Activated CD8-positive, alpha-beta memory T cell treated with anti-CD3 and anti-CD28 coated beads for 4 hours (primary cell): ENCODE measurements around the gene CTDP1.
"Not testable (repeated sequence)": the region's sequence is repeated elsewhere in the genome, so short reads cannot be mapped to it uniquely, and the experiment has no call there.

ENCODE experiments used
- DNase-seq, 2 donors: peaks; one replicate each; pipeline ENCODE4 v3.0.0-alpha.2; 2020; ENCODE audit warnings: low read depth in 2 of 2

CTDP1 gene

DNA sequence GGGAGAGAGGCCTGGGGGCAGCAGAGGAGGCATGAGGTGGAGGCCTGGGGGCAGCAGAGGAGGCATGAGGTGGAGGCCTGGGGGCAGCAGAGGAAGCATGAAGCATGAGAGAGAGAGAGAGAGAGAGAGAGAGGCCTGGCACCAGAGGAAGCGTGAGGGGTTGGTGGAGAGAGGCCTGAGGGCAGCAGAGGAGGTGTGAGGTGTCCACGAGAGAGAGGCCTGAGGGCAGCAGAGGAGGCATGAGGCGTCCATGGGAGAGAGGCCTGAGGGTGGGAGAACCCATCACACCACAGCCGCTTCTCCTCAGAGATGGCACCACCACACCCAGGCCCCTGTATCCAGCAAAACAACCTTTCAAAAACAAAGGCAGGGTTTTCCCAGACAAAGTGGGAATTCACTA, 62.5 kb downstream of the CTDP1 start:
- no peak for DNase-seq

DNA sequence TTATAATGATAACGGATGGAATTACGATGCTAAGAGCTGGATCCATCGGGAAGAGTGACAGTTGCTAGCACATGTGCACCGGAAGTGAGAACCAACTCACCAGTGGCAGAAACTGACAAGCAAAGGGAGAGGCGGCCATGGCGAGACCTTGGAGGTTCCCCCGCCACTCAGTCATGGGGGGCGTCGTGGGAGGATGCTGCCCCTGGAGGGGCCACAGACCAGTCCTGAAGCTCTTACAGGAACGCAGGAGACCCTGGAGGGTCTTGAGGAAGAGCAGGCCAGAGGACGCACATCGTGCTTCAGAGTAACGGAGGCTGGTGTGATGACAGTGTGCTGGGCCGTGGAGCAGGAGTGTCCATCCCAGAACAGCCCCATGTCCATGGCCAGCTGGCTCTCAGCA, 65.0 kb downstream of the CTDP1 start:
- no peak for DNase-seq

DNA sequence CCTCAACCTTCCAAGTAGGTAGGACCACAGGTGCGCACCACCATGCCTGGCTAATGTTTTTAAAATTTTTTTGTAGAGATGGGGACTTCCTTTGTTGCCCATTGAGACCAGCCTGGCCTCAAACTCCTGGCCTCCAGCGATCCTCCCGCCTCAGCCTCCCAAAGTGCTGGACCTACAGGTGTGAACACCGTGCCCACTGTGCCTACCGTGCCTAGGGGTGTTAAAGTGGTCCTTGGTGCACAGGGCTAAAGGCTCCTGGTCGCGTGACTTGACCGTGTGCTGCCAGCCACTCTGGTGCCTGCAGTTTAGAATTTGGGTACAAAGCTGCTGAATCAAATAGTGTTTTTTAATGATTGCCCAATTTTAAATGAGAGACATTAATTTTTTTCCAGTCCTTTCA, 67.1 kb downstream of the CTDP1 start:
- no peak for DNase-seq

DNA sequence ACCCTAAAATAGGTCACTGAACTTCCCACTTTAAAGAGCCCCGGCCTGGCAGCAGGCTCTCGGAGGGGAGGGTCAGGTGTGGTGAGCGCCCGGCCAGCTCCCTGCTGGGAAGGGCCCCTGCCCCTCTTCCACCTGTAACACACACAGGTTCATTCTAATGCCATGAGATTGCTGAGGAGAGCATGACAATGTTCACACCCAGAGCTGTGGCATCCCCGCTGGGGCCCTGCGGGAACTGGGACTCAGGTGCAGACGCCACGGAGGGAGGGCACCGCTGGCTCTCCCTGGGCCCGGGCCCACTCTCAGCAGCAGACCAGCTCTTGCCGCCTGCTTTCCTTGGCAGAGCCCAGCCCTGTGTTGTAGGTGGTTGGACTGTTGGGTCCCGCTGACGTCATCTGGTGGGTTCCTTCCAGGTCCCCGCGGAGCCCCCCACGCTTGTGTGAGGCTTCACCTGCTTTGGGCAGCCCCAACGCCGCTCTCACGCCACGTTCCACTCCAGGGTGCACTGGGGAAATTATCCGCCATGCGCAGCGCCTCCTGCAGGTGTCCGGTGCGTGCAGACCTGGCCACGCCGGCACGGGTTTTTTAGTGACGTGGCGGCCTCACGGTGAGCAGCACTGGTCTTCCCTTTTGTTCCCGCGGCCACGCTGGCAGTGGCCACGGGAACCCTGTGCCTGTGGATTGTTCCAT, 67.7 kb downstream of the CTDP1 start:
- DNase-seq, result no peak

GRCh38 chr18:79748321-79749180, 68.9 kb downstream of the CTDP1 start:
- DNase-seq, result no peak

- DNase-seq, result no peak
Measured at GRCh38 chr18:79749251-79750191, 69.9 kb downstream of the CTDP1 start.

- DNase-seq, result no peak
Measured at GRCh38 chr18:79750980-79751571, 71.5 kb downstream of the CTDP1 start.

- not testable (repeated sequence) for DNase-seq
Measured at GRCh38 chr18:79751918-79752578, 72.4 kb downstream of the CTDP1 start.

DNA sequence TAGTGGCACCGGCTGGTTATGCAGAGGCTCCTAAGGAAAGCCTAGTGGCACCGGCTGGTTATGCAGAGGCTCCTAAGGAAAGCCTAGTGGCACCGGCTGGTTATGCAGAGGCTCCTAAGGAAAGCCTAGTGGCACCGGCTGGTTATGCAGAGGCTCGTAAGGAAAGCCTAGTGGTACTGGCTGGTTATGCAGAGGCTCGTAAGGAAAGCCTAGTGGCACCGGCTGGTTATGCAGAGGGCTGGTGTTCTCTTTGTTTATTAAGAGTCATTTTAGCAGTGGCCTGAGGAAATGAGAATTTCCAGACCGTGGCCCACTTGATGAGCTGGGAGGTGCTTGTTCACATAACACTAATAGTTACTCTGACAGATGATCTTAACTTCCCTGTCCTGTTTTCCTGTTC, 73.3 kb downstream of the CTDP1 start:
- DNase-seq, result not testable (repeated sequence)

- no peak for DNase-seq
Measured at GRCh38 chr18:79753391-79753851, 73.8 kb downstream of the CTDP1 start.

DNA sequence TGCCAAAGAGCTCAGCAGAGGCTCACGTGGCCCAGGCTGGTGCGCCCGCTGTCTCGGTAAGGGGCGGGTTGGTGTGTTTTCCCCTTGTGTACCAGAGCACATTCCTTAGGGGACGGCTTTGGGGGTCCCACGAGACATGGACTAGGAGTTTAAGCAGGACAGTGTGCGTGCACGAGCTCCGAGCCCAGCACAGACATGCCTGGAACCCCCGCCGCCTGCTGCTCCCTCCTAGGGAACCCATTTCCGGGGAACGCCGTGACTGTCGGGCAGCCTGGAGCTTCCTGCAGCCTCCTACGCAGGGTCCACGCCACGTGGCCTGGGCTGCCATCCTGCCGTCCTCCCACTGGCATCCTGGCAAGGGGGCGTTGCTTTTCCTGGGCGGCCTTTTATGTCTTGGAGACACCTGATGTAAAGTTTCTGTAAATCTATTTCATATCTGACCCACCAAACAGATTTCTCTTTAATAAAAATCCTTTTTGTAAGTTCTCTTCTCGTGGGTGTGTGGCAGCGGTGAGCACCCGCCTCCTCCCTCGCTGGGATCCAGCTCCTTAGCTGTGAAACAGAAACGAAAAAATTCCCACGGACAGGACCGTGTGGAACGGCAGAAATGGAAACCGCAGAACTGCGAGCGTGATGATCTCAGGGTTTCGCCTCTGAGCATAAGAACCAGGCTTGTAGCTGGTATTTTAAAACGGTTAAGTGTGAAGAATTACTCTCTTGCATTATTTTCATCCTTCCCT, 74.6 kb downstream of the CTDP1 start:
- DNase-seq, result no peak

- no peak for DNase-seq
Measured at GRCh38 chr18:79754831-79755351, 75.3 kb downstream of the CTDP1 start.

- no peak for DNase-seq
Measured at GRCh38 chr18:79755496-79756142, 76.0 kb downstream of the CTDP1 start.

GRCh38 chr18:79756143-79756500, 76.5 kb downstream of the CTDP1 start:
- DNase-seq, result no peak

GRCh38 chr18:79756826-79757225, 77.2 kb downstream of the CTDP1 start:
- no peak for DNase-seq

- DNase-seq, result no peak
Measured at GRCh38 chr18:79760348-79760747, 80.7 kb downstream of the CTDP1 start.

DNA sequence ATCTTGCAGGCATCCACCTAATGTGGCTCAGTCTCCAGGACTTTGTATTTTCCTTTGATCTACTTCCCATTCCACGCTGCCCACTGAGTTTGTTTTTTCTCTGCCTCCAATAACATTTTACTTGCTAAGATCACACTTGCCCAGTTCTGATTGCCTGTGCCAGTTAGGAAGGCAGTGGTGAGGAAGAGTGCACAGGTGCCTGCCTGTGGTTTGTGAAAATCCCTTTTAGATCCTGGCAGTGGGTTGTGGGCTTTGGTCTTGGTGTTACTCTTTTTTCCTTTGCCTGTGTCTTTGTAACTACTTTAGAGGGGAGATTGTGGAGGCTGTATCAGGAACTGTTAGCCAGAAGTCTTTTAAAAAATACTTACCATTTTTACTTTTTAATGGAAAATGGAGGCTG, 81.3 kb downstream of the CTDP1 start:
- no peak for DNase-seq

DNA sequence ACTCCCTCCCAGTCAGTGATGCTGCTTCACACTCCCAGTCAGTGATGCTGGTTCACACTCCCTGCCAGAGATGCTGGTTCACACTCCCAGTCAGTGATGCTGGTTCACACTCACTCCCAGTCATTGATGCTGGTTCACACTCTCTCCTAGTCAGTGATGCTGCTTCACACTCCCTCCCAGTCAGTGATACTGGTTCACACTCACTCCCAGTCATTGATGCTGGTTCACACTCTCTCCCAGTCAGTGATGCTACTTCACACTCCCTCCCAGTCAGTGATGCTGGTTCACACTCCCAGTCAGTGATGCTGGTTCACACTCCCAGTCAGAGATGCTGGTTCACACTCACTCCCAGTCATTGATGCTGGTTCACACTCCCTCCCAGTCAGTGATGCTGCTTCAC, 83.8 kb downstream of the CTDP1 start:
- DNase-seq, result no peak

- DNase-seq, result no peak
Measured at GRCh38 chr18:79764131-79764530, 84.5 kb downstream of the CTDP1 start.
